Lung (tissue), 12 donors: ENCODE data around the gene FOXO6. TPM values are rescaled to one million over a fixed set of nuclear protein-coding genes. Genes with fewer than 3 reads are reported as not detected.

Source experiments
- ATAC-seq: fragments of 200-7000 bp; cut with Tn5 transposase; one replicate; pipeline ENCODE4 v1.9.1; 2020; ENCODE audit warnings: moderate number of reproducible peaks; ENCODE audit not compliant: insufficient read depth, low FRiP score
- DNase-seq, 3 donors: peaks; one replicate each; pipeline ENCODE4 v3.0.0-alpha.2; 2013 to 2017
- H3K27ac ChIP-seq, 2 donors: one replicate each; pipeline ENCODE4 v1.5.1; 2013; ENCODE audit warnings: mild to moderate bottlenecking in 2 of 2, moderate library complexity in 2 of 2, control low read depth in 1 of 2, inconsistent platforms in 1 of 2, low read depth in 1 of 2, low read length in 1 of 2
- H3K27me3 ChIP-seq, 3 donors: one replicate each; pipeline ENCODE4 v1.5.1; 2013; ENCODE audit warnings: low read length in 2 of 3; ENCODE audit not compliant: control insufficient read depth in 3 of 3, insufficient read depth in 3 of 3
- H3K36me3 ChIP-seq, 4 donors: one replicate each; pipeline ENCODE4 v1.5.1; 2013; ENCODE audit warnings: low read length in 4 of 4, mild to moderate bottlenecking in 1 of 4, moderate library complexity in 1 of 4; ENCODE audit not compliant: control insufficient read depth in 4 of 4, insufficient read depth in 4 of 4
- H3K4me1 ChIP-seq, 5 donors: one replicate each; pipeline ENCODE4 v1.5.1; 2013; ENCODE audit warnings: low read length in 5 of 5, mild to moderate bottlenecking in 2 of 5, moderate library complexity in 1 of 5; ENCODE audit not compliant: control insufficient read depth in 5 of 5, insufficient read depth in 5 of 5
- H3K4me3 ChIP-seq: one replicate; pipeline ENCODE4 v1.5.1; 2013; ENCODE audit warnings: mild to moderate bottlenecking, control low read depth, moderate library complexity
- H3K9ac ChIP-seq, 2 donors: one replicate each; pipeline ENCODE4 v1.5.1; 2013; ENCODE audit warnings: low read length in 2 of 2, control low read depth in 1 of 2; ENCODE audit not compliant: insufficient read depth in 1 of 2
- H3K9me3 ChIP-seq, 4 donors: one replicate each; pipeline ENCODE4 v1.5.1; 2013; ENCODE audit warnings: low read length in 3 of 4, mild to moderate bottlenecking in 1 of 4, moderate library complexity in 1 of 4; ENCODE audit not compliant: control insufficient read depth in 4 of 4, insufficient read depth in 3 of 4
- CTCF ChIP-seq: IDR thresholded peaks from 2 replicates; pipeline ENCODE4 v1.5.1; 2012; ENCODE audit warnings: mild to moderate bottlenecking; ENCODE audit errors: control extremely low read depth, extremely low read depth
- WGBS, 2 donors: extraction: QIAGEN DNeasy Blood & Tissue Kit; methylation state at CpG; one replicate each; pipeline ENCODE4 v1.1.7; 2013; 5-methylcytosine and 5-hydroxymethylcytosine counted together
- polyA plus RNA-seq, 2 donors: library from polyadenylated mRNA; stranded (reverse); fragments of 200-250 nt; gene quantifications; one replicate each; pipeline ENCODE4 v1.2.1, GENCODE V29; 2013
- total RNA-seq, 2 donors: library from RNA; depleted of rRNA in 1 of 2; stranded (reverse); fragments of >200 nt in 1 of 2; gene quantifications; one replicate each; pipeline ENCODE4 v1.2.1, GENCODE V29; 2014 to 2021
- donor health status: control.
- donor health status: control.
- donor health status: Bipolar disorder and iron deficiency.
- donor health status: healthy.
- donor health status: DM: yes; HTN: yes; CAD: no.

Gene FOXO6
- total and polyA plus RNA-seq, 4 donors: 0.22 to 2.9 (median 0.86) TPM

- no peak overlapping the region for H3K9ac ChIP-seq
- WGBS, 2 donors: 94 to 97% methylated on average over 1 of the region's 1 CpG
- TF ChIP-seq CTCF: no peak
Observed at GRCh38 chr1:41338820-41339219, 22.4 kb upstream of the FOXO6 start.

GRCh38 chr1:41340655-41341364 lies 20.4 kb upstream of the FOXO6 start:
- ATAC-seq: no peak
- no peak overlapping the region for H3K27ac ChIP-seq
- H3K9me3 ChIP-seq: no peaks in the 10 kb centered on the region
- no peaks in the 10 kb centered on the region for H3K27me3 ChIP-seq
- WGBS, 2 donors: 82 to 85% methylated on average over 2 of the region's 2 CpGs
- TF ChIP-seq CTCF: no peak
- no peak overlapping the region for H3K9ac ChIP-seq
- no peaks in the 10 kb centered on the region for H3K36me3 ChIP-seq
- no peak for DNase-seq
- H3K4me3 ChIP-seq: no peak overlapping the region
- peaks cover 0 to 10% (median 2%) of the 10 kb centered on the region in 5 donors for H3K4me1 ChIP-seq

More at GRCh38 chr1:41338820-41339219, 22.4 kb upstream of the FOXO6 start:
- no peak for ATAC-seq
- Histone ChIP-seq H3K36me3 (no peaks in the 10 kb centered on the region), H3K4me1 (peaks cover 0 to 10% (median 2%) of the 10 kb centered on the region in 5 donors), H3K9me3 (no peaks in the 10 kb centered on the region), H3K4me3 (no peak overlapping the region), H3K27me3 (no peaks in the 10 kb centered on the region), H3K27ac (no peak overlapping the region)
- DNase-seq: no peak

GRCh38 chr1:41341365-41341683 lies 19.9 kb upstream of the FOXO6 start:
- DNase-seq (no peak), ATAC-seq (no peak)
- no peak overlapping the region for H3K27ac ChIP-seq
- peaks cover 0 to 10% (median 2%) of the 10 kb centered on the region in 5 donors for H3K4me1 ChIP-seq
- no peak overlapping the region for H3K9ac ChIP-seq
- no peaks in the 10 kb centered on the region for H3K36me3 ChIP-seq
- H3K9me3 ChIP-seq: no peaks in the 10 kb centered on the region
- no peak for TF ChIP-seq CTCF
- H3K27me3 ChIP-seq: no peaks in the 10 kb centered on the region
- H3K4me3 ChIP-seq: no peak overlapping the region
